GM12878 (cell line): ENCODE measurements around the gene TARP.
A peak's percentile ranks its signal among the peaks of the same experiment; 100 is the strongest.

Source experiments
- ATAC-seq: fragments of 200-7000 bp; cut with Tn5 transposase; 3 replicates; pipeline ENCODE4 v1.9.1; 2020; ENCODE audit warnings: mild to moderate bottlenecking, moderate library complexity
- BruUV-seq: library from RNA; stranded (reverse); fragments of 400-500 nt; replicated peaks from 2 replicates; lab custom pipeline; 2021; lab: Mats Ljungman, UMichigan
- CTCF ChIA-PET: fragments of 300-600 bp; sonication (Branson Sonifier 250); formaldehyde crosslinking; extraction: SDS; loops from one replicate; lab custom pipeline; 2021; ENCODE audit warnings: inconsistent platforms; lab: Yijun Ruan, JAX
- POLR2A ChIA-PET: fragments of 350-600 bp; formaldehyde crosslinking; extraction: SDS; loops from one replicate; lab custom pipeline; 2021; ENCODE audit warnings: inconsistent platforms; lab: Charles Lee
- RAD21 ChIA-PET: fragments of 300-600 bp; sonication (Branson Sonifier 250); formaldehyde crosslinking; loops from one replicate; lab custom pipeline; 2023; ENCODE audit warnings: antibody characterized with exemption; ENCODE audit not compliant: unreplicated experiment; lab: Charles Lee
- SMC1A ChIA-PET: fragments of 300-600 bp; sonication (Branson Sonifier 250); formaldehyde crosslinking; loops from one replicate; lab custom pipeline; 2023; ENCODE audit not compliant: unreplicated experiment, uncharacterized antibody; lab: Charles Lee
- DNase-seq: peaks from one replicate; pipeline ENCODE4 v3.0.0-alpha.2; 2011; ENCODE audit warnings: low read depth, low spot score
- FAIRE-seq: peaks from 3 replicates; lab custom pipeline; 2011; peaks lifted over from hg19 to GRCh38; lab: Jason Lieb, UNC
- H2AFZ ChIP-seq: 2 replicates; pipeline ENCODE4 v1.6.0; 2011; ENCODE audit warnings: low read depth, low read length, control low read depth; ENCODE audit not compliant: control insufficient read depth
- H3K27ac ChIP-seq: 2 replicates; pipeline ENCODE4 v1.5.1; 2011; ENCODE audit warnings: control low read depth; ENCODE audit not compliant: control insufficient read depth, insufficient read depth
- H3K27me3 ChIP-seq, 2 experiments: replicated peaks in 1 of 2; 2 replicates each; pipeline versions ENCODE4 v1.6.0 to v1.6.1; 2011; ENCODE audit warnings: low read length in 1 of 2; ENCODE audit not compliant: control insufficient read depth in 2 of 2, insufficient read depth in 2 of 2
- H3K36me3 ChIP-seq, 2 experiments: 2 replicates each; pipeline ENCODE4 v1.5.1; 2011; ENCODE audit warnings: low read length in 1 of 2; ENCODE audit not compliant: control insufficient read depth in 2 of 2, insufficient read depth in 2 of 2
- H3K4me1 ChIP-seq: 2 replicates; pipeline ENCODE4 v1.6.1; 2011; ENCODE audit warnings: mild to moderate bottlenecking, low read length, moderate library complexity, mixed read lengths; ENCODE audit not compliant: control insufficient read depth, insufficient read depth
- H3K4me2 ChIP-seq: 2 replicates; pipeline ENCODE4 v1.6.0; 2011; ENCODE audit warnings: control low read depth; ENCODE audit not compliant: control insufficient read depth, insufficient read depth
- H3K4me3 ChIP-seq: fragments of 200-600 bp; sonication (generic); 2 replicates; pipeline ENCODE4 v1.5.1; 2016
- H3K79me2 ChIP-seq: 2 replicates; pipeline ENCODE4 v1.6.0; 2011; ENCODE audit warnings: low read length; ENCODE audit not compliant: control insufficient read depth, insufficient read depth
- H3K9ac ChIP-seq: 2 replicates; pipeline ENCODE4 v1.8.0; 2011; ENCODE audit warnings: low read length, control low read depth, mixed read lengths; ENCODE audit not compliant: control insufficient read depth, insufficient read depth
- H3K9me3 ChIP-seq: replicated peaks from 3 replicates; pipeline ENCODE4 v1.5.1; 2011; ENCODE audit warnings: mild to moderate bottlenecking, low read length; ENCODE audit not compliant: control insufficient read depth, insufficient read depth
- H4K20me1 ChIP-seq: 2 replicates; pipeline ENCODE4 v1.6.0; 2011; ENCODE audit not compliant: control insufficient read depth, insufficient read depth
- MEF2B ChIP-seq: fragments of 450-650 bp; IDR thresholded peaks from 2 replicates; pipeline ENCODE4 v1.6.1; 2018; ENCODE audit warnings: mild to moderate bottlenecking, moderate library complexity; ENCODE audit not compliant: partially characterized antibody, poor library complexity, severe bottlenecking
- POLR2A ChIP-seq: IDR thresholded peaks from 2 replicates; pipeline ENCODE4 v1.6.1; 2011; ENCODE audit warnings: low read depth, mild to moderate bottlenecking, low read length
- SP1 ChIP-seq: IDR thresholded peaks from one replicate; pipeline ENCODE4 v1.6.1; 2011; ENCODE audit warnings: low read depth, low read length
- WGBS: methylation state at CpG from one replicate; pipeline ENCODE4 v1.1.6; 2016; ENCODE audit warnings: low lambda C conversion rate; ENCODE audit not compliant: insufficient replicate concordance, insufficient coverage; ENCODE audit errors: missing lambda C conversion rate; 5-methylcytosine and 5-hydroxymethylcytosine counted together
- in situ Hi-C: fragments of 300-500 bp; cut with MboI; formaldehyde crosslinking; loops from 9 replicates; pipeline ENCODE4 v1.14.3; 2018; ENCODE audit warnings: mixed read lengths
- intact Hi-C: fragments of 100-400 bp; cut with micrococcal nuclease; formaldehyde crosslinking; loops from one replicate; pipeline ENCODE4 v1.14.2; 2022; ENCODE audit not compliant: unreplicated experiment
- TF ChIP-seq, protein P1 (sequence below): fragments of 450-650 bp; IDR thresholded peaks from 2 replicates; pipeline ENCODE4 v1.6.1; 2016; ENCODE audit warnings: mild to moderate bottlenecking

TARP gene

DNA sequence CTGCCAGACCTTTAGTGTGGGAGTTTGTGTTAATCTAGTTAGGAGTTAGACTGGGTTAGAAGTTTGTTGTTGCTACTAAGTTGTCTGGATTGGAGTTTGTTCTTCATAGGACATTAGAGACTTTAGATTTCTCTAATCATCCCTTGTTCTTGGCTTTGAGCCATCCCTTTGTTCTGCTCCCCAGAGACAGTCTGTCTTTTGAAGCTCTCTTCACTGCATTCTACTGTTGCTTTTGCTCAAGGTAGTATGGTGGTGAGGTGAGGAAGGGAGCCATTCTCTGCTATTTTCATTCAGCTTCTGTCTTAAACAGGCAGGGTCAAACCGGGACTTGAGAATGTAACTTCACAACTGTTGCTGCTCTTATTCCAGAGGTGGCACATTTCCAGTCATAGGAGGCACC lies 10.4 kb upstream of the TARP start:
- ChIA-PET CTCF (no interaction called here), RAD21 (interaction anchor here (1.1 kb wide), 1 partner anchor 13 kb away, joined by 3 read pairs; no protein-coding TSS in a partner anchor), POLR2A (no interaction called here), SMC1A (interaction anchor here (1.0 to 1.1 kb wide), 3 partner anchors 8 to 96 kb away, joined by 3 to 5 read pairs (median 3); no protein-coding TSS in a partner anchor)
- BruUV-seq, result no TSS peak
- H3K4me3 ChIP-seq, result no peak overlapping the region
- TF ChIP-seq MEF2B (peak; percentile 26), SP1 (no peak)
- H2AFZ ChIP-seq, result no peak overlapping the region
- no peak overlapping the region for H3K27ac ChIP-seq
- peak; percentile 54 for ATAC-seq
- H3K36me3 ChIP-seq, result no peaks in the 10 kb centered on the region
- no peaks in the 10 kb centered on the region for H4K20me1 ChIP-seq
- no peaks in the 10 kb centered on the region for H3K9me3 ChIP-seq
- no peak for FAIRE-seq
- peaks cover 13% of the 10 kb centered on the region; the same call in 1 of the 2 replicates for H3K4me1 ChIP-seq
- intact Hi-C loops (no loop called here), in situ Hi-C loops (no loop called here)
- peak overlapping the region; percentile 4; the same call in 1 of the 2 replicates for H3K4me2 ChIP-seq
- no peak overlapping the region for H3K9ac ChIP-seq
- peaks cover 0 to 2% of the 10 kb centered on the region in 2 experiments; a peak in 1 of 4 replicates for H3K27me3 ChIP-seq
- no peak for DNase-seq
- H3K79me2 ChIP-seq, result no peaks in the 10 kb centered on the region
- 0% methylated on average over 1 of the region's 1 CpG for WGBS

DNA sequence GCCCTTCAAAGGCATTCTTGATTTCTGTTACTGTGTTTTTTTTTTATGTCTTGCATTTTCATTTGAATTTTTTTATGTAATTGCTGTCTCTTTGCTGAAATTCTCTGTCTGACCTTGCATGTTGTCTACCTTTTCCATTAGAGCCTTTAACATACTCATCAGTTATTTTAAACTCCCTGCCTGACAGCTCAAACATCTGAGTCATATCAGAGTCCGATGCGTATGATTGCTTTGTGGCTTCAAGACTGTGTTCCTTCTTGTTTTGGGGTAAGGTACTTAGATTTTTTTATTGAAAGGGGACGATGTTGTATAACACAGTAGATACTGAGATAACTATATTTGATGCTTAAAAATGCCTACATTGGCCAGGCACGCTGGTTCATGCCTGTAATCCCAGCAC lies 9.7 kb upstream of the TARP start:
- Histone ChIP-seq H4K20me1 (no peaks in the 10 kb centered on the region), H3K9me3 (no peaks in the 10 kb centered on the region), H3K27me3 (peaks cover 0 to 2% of the 10 kb centered on the region in 2 experiments; a peak in 1 of 4 replicates), H3K79me2 (no peaks in the 10 kb centered on the region), H3K4me1 (peaks cover 13% of the 10 kb centered on the region; the same call in 1 of the 2 replicates), H3K36me3 (no peaks in the 10 kb centered on the region), H2AFZ (no peak overlapping the region), H3K27ac (no peak overlapping the region), H3K4me2 (no peak overlapping the region), H3K4me3 (no peak overlapping the region), H3K9ac (no peak overlapping the region)
- in situ Hi-C loops (no loop called here), intact Hi-C loops (no loop called here)
- FAIRE-seq (peak; percentile 57), ATAC-seq (peak; percentile 49), DNase-seq (no peak)
- no TSS peak for BruUV-seq
- WGBS, result 32% methylated on average over 4 of the region's 4 CpGs
- ChIA-PET RAD21 (interaction anchor here (1.1 to 1.3 kb wide), 2 partner anchors 13 to 52 kb away, joined by 3 to 4 read pairs; no protein-coding TSS in a partner anchor), CTCF (interaction anchor here (0.7 to 1.2 kb wide), 2 partner anchors 53 to 88 kb away, joined by 3 read pairs; no protein-coding TSS in a partner anchor), POLR2A (no interaction called here), SMC1A (interaction anchor here (0.8 to 1.1 kb wide), 4 partner anchors 9 to 26 kb away, joined by 3 to 4 read pairs (median 3); no protein-coding TSS in a partner anchor)
- no peak for TF ChIP-seq POLR2A
- TF ChIP-seq, protein P1, sequence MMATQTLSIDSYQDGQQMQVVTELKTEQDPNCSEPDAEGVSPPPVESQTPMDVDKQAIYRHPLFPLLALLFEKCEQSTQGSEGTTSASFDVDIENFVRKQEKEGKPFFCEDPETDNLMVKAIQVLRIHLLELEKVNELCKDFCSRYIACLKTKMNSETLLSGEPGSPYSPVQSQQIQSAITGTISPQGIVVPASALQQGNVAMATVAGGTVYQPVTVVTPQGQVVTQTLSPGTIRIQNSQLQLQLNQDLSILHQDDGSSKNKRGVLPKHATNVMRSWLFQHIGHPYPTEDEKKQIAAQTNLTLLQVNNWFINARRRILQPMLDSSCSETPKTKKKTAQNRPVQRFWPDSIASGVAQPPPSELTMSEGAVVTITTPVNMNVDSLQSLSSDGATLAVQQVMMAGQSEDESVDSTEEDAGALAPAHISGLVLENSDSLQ, result 0 out of 2 replicates have a peak, but pooled peaks have one; percentile 13
